ENCODE results near the gene GRID2.

GRID2 gene

GRCh38 chr4:92843784-92844183, 540.0 kb downstream of the GRID2 start:
- DNase-seq (ENCODE audit: low read depth) = no peak

GRCh38 chr4:92847026-92847425, 543.3 kb downstream of the GRID2 start:
- H3K4me3 ChIP-seq (ENCODE audit: low read length) = no peak overlapping the region
- TF ChIP-seq CTCF (IDR thresholded peaks at IDR 0.05; ENCODE audit: insufficient read depth, low read depth, low read length, missing control alignments) = no peak
- DNase-seq (ENCODE audit: low read depth) = no peak

More at GRCh38 chr4:92843784-92844183, 540.0 kb downstream of the GRID2 start:
- H3K4me3 ChIP-seq (ENCODE audit: low read length) = no peak overlapping the region
- no peak for TF ChIP-seq CTCF (IDR thresholded peaks at IDR 0.05; ENCODE audit: insufficient read depth, low read depth, low read length, missing control alignments)

- DNase-seq (ENCODE audit: low read depth) = no peak
- no peak for TF ChIP-seq CTCF (IDR thresholded peaks at IDR 0.05; ENCODE audit: insufficient read depth, low read depth, low read length, missing control alignments)
- H3K4me3 ChIP-seq (ENCODE audit: low read length) = no peak overlapping the region
These were observed 558.7 kb downstream of the GRID2 start for GRCh38 chr4:92862509-92862908.

GRCh38 chr4:92864096-92864495, 560.3 kb downstream of the GRID2 start:
- H3K4me3 ChIP-seq (ENCODE audit: low read length) = no peak overlapping the region
- TF ChIP-seq CTCF (IDR thresholded peaks at IDR 0.05; ENCODE audit: insufficient read depth, low read depth, low read length, missing control alignments) = no peak

GRCh38 chr4:92872604-92873003, 568.8 kb downstream of the GRID2 start:
- H3K4me3 ChIP-seq (ENCODE audit: low read length) = no peak overlapping the region
- TF ChIP-seq CTCF (IDR thresholded peaks at IDR 0.05; ENCODE audit: insufficient read depth, low read depth, low read length, missing control alignments) = no peak
- DNase-seq (ENCODE audit: low read depth) = peak; percentile 45

More at GRCh38 chr4:92864096-92864495, 560.3 kb downstream of the GRID2 start:
- no peak for DNase-seq (ENCODE audit: low read depth)

GRCh38 chr4:92885632-92886031, 581.9 kb downstream of the GRID2 start:
- no peak for TF ChIP-seq CTCF (IDR thresholded peaks at IDR 0.05; ENCODE audit: insufficient read depth, low read depth, low read length, missing control alignments)
- no peak for DNase-seq (ENCODE audit: low read depth)
- no peak overlapping the region for H3K4me3 ChIP-seq (ENCODE audit: low read length)

GRCh38 chr4:92952426-92952825, 648.7 kb downstream of the GRID2 start:
- TF ChIP-seq CTCF (IDR thresholded peaks at IDR 0.05; ENCODE audit: insufficient read depth, low read depth, low read length, missing control alignments) = no peak
- no peak overlapping the region for H3K4me3 ChIP-seq (ENCODE audit: low read length)
- DNase-seq (ENCODE audit: low read depth) = peak; percentile 59
